ENCODE results near the gene SLC35F1. TPM values are rescaled to one million over a fixed set of nuclear protein-coding genes. Genes with fewer than 3 reads are reported as not detected.

Gene SLC35F1
- polyA plus RNA-seq, 2 of the 4 experiments (the other 2 are of a cell fraction), result 0.01 TPM; not detected in 1

GRCh38 chr6:117866561-117866960 lies 40.5 kb upstream of the SLC35F1 start:
- Histone ChIP-seq H3K27ac (no peak overlapping the region), H3K4me2 (no peak overlapping the region), H3K4me1 (no peaks in the 10 kb centered on the region), H3K9me3 (no peaks in the 10 kb centered on the region), H3K4me3 (no peak overlapping the region)
- ATAC-seq (no peak), DNase-seq (ENCODE audit: low read depth in 1 of 2, low spot score in 1 of 2) (no peak), FAIRE-seq (no peak)
- POLR2A ChIA-PET, result no interaction called here
- WGBS (ENCODE audit: missing lambda C conversion rate), result 24% methylated on average over 4 of the region's 4 CpGs
- CTCF ChIA-PET, result no interaction called here
- TF ChIP-seq FOSB (CRISPR knock-in tag; IDR thresholded peaks at IDR 0.05) (no peak), NFE2L2 (conservative IDR thresholded peaks at IDR 0.05; ENCODE audit: low read length) (no peak), BHLHE40 (IDR thresholded peaks at IDR 0.05; ENCODE audit: low read depth, low read length) (no peak), JUN (IDR thresholded peaks at IDR 0.05) (no peak), MAFK (IDR thresholded peaks at IDR 0.05; ENCODE audit: partially characterized antibody) (no peak), NPAS2 (CRISPR knock-in tag; IDR thresholded peaks at IDR 0.05; ENCODE audit: borderline replicate concordance) (no peak), RCOR1 (IDR thresholded peaks at IDR 0.05; ENCODE audit: low read depth, low read length) (no peak), EHMT2 (IDR thresholded peaks at IDR 0.05; ENCODE audit: low read depth) (no peak), HDAC2 (IDR thresholded peaks at IDR 0.05) (no peak), POLR2A (IDR thresholded peaks at IDR 0.05; ENCODE audit: low read length) (no peak), RAD21 (conservative IDR thresholded peaks at IDR 0.05 in 1 of 2, IDR thresholded peaks at IDR 0.05 in 1 of 2) (no peak), KDM1A (IDR thresholded peaks at IDR 0.05; ENCODE audit: low read depth) (no peak), RARB (CRISPR knock-in tag; IDR thresholded peaks at IDR 0.05) (no peak)

- Histone ChIP-seq H3K4me3 (no peak overlapping the region), H3K4me1 (no peaks in the 10 kb centered on the region), H3K4me2 (no peak overlapping the region), H3K9me3 (no peaks in the 10 kb centered on the region), H3K27ac (no peak overlapping the region)
- TF ChIP-seq CHD2 (IDR thresholded peaks at IDR 0.05; ENCODE audit: low read length, partially characterized antibody), result no peak
- TF ChIP-seq REST (IDR thresholded peaks at IDR 0.05), result no peak
- TF ChIP-seq JUN (IDR thresholded peaks at IDR 0.05), result no peak
- no peak for TF ChIP-seq ATOH8 (CRISPR knock-in tag; IDR thresholded peaks at IDR 0.05; ENCODE audit: low read depth)
- TF ChIP-seq NR3C1 (IDR thresholded peaks at IDR 0.05), result no peak
- no peak for TF ChIP-seq SREBF2 (IDR thresholded peaks at IDR 0.05)
- no peak for TF ChIP-seq RARB (CRISPR knock-in tag; IDR thresholded peaks at IDR 0.05)
- no peak for TF ChIP-seq RNF2 (IDR thresholded peaks at IDR 0.05; ENCODE audit: borderline replicate concordance, low read depth)
- TF ChIP-seq ESRRA (IDR thresholded peaks at IDR 0.05; ENCODE audit: borderline replicate concordance, low read length), result no peak
- no peak for TF ChIP-seq KDM1A (IDR thresholded peaks at IDR 0.05; ENCODE audit: low read depth)
- no peak for TF ChIP-seq POLR2AphosphoS2 (conservative IDR thresholded peaks at IDR 0.05; ENCODE audit: low read length)
- TF ChIP-seq POLR2A (IDR thresholded peaks at IDR 0.05; ENCODE audit: low read length), result no peak
- no peak for TF ChIP-seq JUNB (IDR thresholded peaks at IDR 0.05)
- TF ChIP-seq CBX2 (IDR thresholded peaks at IDR 0.05; ENCODE audit: borderline replicate concordance, low read depth), result no peak
- no peak for TF ChIP-seq ZFP36 (IDR thresholded peaks at IDR 0.05; ENCODE audit: borderline replicate concordance, partially characterized antibody)
- no peak for TF ChIP-seq ELK1 (IDR thresholded peaks at IDR 0.05; ENCODE audit: low read depth, low read length)
- TF ChIP-seq MYC (IDR thresholded peaks at IDR 0.05; ENCODE audit: borderline replicate concordance, low read length), result no peak
- TF ChIP-seq SMC3 (IDR thresholded peaks at IDR 0.05), result no peak
- TF ChIP-seq HOXB13 (CRISPR knock-in tag; IDR thresholded peaks at IDR 0.05; ENCODE audit: low read depth), result no peak
- no peak for TF ChIP-seq BCL3 (IDR thresholded peaks at IDR 0.05)
- ChIA-PET CTCF (no interaction called here), POLR2A (no interaction called here)
- FAIRE-seq (no peak), DNase-seq (ENCODE audit: low read depth in 1 of 2, low spot score in 1 of 2) (no peak), ATAC-seq (no peak)
- WGBS (ENCODE audit: missing lambda C conversion rate), result 18% methylated on average over 4 of the region's 4 CpGs
These were observed 36.4 kb upstream of the SLC35F1 start for GRCh38 chr6:117870486-117871242.
